Panc1 (cell line): ENCODE results near the gene POU2AF3. TPM values are rescaled to one million over a fixed set of nuclear protein-coding genes. Genes with fewer than 3 reads are reported as not detected.

ENCODE experiments used
- ATAC-seq: fragments of 200-7000 bp; cut with Tn5 transposase; 2 replicates; pipeline ENCODE4 v1.9.1; 2020; ENCODE audit warnings: mild to moderate bottlenecking, moderate library complexity
- BruUV-seq: library from RNA; stranded (reverse); fragments of 400-500 nt; replicated peaks from 2 replicates; lab custom pipeline; 2021; lab: Mats Ljungman, UMichigan
- CTCF ChIA-PET: fragments of 300-600 bp; sonication (Branson Sonifier 250); formaldehyde crosslinking; loops from one replicate; lab custom pipeline; 2022; ENCODE audit warnings: antibody characterized with exemption; lab: Charles Lee
- POLR2A ChIA-PET: fragments of 300-600 bp; sonication (Branson Sonifier 250); formaldehyde crosslinking; loops from one replicate; lab custom pipeline; 2022; ENCODE audit warnings: antibody characterized with exemption; lab: Charles Lee
- DNase-seq: peaks from one replicate; pipeline ENCODE4 v3.0.0-alpha.2; 2010; ENCODE audit warnings: low read depth, low spot score
- H3K27ac ChIP-seq: 2 replicates; pipeline ENCODE4 v1.5.1; 2011; ENCODE audit warnings: mild to moderate bottlenecking, low read length, inconsistent platforms
- H3K27me3 ChIP-seq: fragments of 200-500 bp; sonication (Bioruptor generic); 2 replicates; pipeline ENCODE4 v1.6.0; 2014; ENCODE audit warnings: low read length, inconsistent platforms; ENCODE audit not compliant: control insufficient read depth, insufficient read depth
- H3K36me3 ChIP-seq: fragments of 200-500 bp; sonication (Bioruptor generic); 2 replicates; pipeline ENCODE4 v1.5.1; 2014; ENCODE audit warnings: inconsistent platforms, mild to moderate bottlenecking, low read length, moderate library complexity; ENCODE audit not compliant: control insufficient read depth, insufficient read depth
- H3K4me1 ChIP-seq: 2 replicates; pipeline ENCODE4 v1.5.1; 2011; ENCODE audit warnings: inconsistent platforms, mild to moderate bottlenecking, low read length, moderate library complexity; ENCODE audit not compliant: control insufficient read depth, insufficient read depth
- H3K4me3 ChIP-seq, 2 experiments: 2 replicates each; pipeline ENCODE4 v1.5.1; 2011 to 2012; ENCODE audit warnings: low read depth in 2 of 2, low read length in 2 of 2, mild to moderate bottlenecking in 2 of 2, inconsistent platforms in 1 of 2, moderate library complexity in 1 of 2
- H3K9me3 ChIP-seq: fragments of 200-500 bp; sonication (Bioruptor generic); 2 replicates; pipeline ENCODE4 v1.5.1; 2014; ENCODE audit warnings: low read depth, mild to moderate bottlenecking, inconsistent platforms, low read length, moderate library complexity; ENCODE audit not compliant: control insufficient read depth, insufficient read depth
- POLR2AphosphoS5 ChIP-seq: IDR thresholded peaks from 2 replicates; pipeline ENCODE4 v1.6.1; 2012; ENCODE audit warnings: mild to moderate bottlenecking, low read depth, low read length, moderate library complexity
- SIN3A ChIP-seq: IDR thresholded peaks from 2 replicates; pipeline ENCODE4 v1.6.1; 2012; ENCODE audit warnings: low read depth, mild to moderate bottlenecking, low read length, moderate library complexity, borderline replicate concordance; ENCODE audit not compliant: insufficient read depth
- TCF7L2 ChIP-seq: IDR thresholded peaks from 2 replicates; pipeline ENCODE4 v1.6.1; 2011; ENCODE audit warnings: mild to moderate bottlenecking, low read depth, low read length, inconsistent platforms
- in situ Hi-C: cut with HindIII; loops from 2 replicates; pipeline ENCODE4 v1.10.0; 2016; ENCODE audit warnings: low sequenced_read_pairs, low pct_unique_long_range_greater_than_20kb
- intact Hi-C: fragments of 100-400 bp; cut with micrococcal nuclease; formaldehyde crosslinking; loops from one replicate; pipeline ENCODE4 v1.10.0; 2022; ENCODE audit not compliant: unreplicated experiment
- total RNA-seq: library from RNA; stranded (reverse); gene quantifications from one replicate; pipeline ENCODE4 v1.2.1, GENCODE V29; 2021; ENCODE audit not compliant: unreplicated experiment
- TF ChIP-seq, protein P1 (sequence below): fragments of 450-650 bp; IDR thresholded peaks from 2 replicates; pipeline ENCODE4 v1.5.1; 2017; ENCODE audit warnings: mild to moderate bottlenecking
- TF ChIP-seq, protein P2 (sequence below), 2 experiments: IDR thresholded peaks; 2 replicates each; pipeline ENCODE4 v1.6.1; 2011 to 2012; ENCODE audit warnings: low read depth in 2 of 2, control low read depth in 1 of 2, low read length in 1 of 2, mild to moderate bottlenecking in 1 of 2, moderate library complexity in 1 of 2; ENCODE audit not compliant: insufficient read depth in 1 of 2

Gene POU2AF3
- total RNA-seq, 1 experiment from 2014 or later = 0.64 TPM

GRCh38 chr11:111330234-111330893 is 32.0 kb downstream of the POU2AF3 start:
- DNase-seq (no peak), ATAC-seq (no peak)
- intact Hi-C loops = no loop called here
- Histone ChIP-seq H3K36me3 (no peaks in the 10 kb centered on the region), H3K27me3 (peaks cover 5% of the 10 kb centered on the region), H3K9me3 (no peaks in the 10 kb centered on the region), H3K4me3 (no peak overlapping the region), H3K4me1 (no peaks in the 10 kb centered on the region), H3K27ac (no peak overlapping the region)
- BruUV-seq = no TSS peak
- ChIA-PET CTCF (no interaction called here), POLR2A (no interaction called here)
- in situ Hi-C loops = no loop called here
- TF ChIP-seq TCF7L2 (no peak), POLR2AphosphoS5 (no peak), SIN3A (no peak)
- TF ChIP-seq, protein P1, sequence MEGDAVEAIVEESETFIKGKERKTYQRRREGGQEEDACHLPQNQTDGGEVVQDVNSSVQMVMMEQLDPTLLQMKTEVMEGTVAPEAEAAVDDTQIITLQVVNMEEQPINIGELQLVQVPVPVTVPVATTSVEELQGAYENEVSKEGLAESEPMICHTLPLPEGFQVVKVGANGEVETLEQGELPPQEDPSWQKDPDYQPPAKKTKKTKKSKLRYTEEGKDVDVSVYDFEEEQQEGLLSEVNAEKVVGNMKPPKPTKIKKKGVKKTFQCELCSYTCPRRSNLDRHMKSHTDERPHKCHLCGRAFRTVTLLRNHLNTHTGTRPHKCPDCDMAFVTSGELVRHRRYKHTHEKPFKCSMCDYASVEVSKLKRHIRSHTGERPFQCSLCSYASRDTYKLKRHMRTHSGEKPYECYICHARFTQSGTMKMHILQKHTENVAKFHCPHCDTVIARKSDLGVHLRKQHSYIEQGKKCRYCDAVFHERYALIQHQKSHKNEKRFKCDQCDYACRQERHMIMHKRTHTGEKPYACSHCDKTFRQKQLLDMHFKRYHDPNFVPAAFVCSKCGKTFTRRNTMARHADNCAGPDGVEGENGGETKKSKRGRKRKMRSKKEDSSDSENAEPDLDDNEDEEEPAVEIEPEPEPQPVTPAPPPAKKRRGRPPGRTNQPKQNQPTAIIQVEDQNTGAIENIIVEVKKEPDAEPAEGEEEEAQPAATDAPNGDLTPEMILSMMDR = no peak
- TF ChIP-seq, protein P2, sequence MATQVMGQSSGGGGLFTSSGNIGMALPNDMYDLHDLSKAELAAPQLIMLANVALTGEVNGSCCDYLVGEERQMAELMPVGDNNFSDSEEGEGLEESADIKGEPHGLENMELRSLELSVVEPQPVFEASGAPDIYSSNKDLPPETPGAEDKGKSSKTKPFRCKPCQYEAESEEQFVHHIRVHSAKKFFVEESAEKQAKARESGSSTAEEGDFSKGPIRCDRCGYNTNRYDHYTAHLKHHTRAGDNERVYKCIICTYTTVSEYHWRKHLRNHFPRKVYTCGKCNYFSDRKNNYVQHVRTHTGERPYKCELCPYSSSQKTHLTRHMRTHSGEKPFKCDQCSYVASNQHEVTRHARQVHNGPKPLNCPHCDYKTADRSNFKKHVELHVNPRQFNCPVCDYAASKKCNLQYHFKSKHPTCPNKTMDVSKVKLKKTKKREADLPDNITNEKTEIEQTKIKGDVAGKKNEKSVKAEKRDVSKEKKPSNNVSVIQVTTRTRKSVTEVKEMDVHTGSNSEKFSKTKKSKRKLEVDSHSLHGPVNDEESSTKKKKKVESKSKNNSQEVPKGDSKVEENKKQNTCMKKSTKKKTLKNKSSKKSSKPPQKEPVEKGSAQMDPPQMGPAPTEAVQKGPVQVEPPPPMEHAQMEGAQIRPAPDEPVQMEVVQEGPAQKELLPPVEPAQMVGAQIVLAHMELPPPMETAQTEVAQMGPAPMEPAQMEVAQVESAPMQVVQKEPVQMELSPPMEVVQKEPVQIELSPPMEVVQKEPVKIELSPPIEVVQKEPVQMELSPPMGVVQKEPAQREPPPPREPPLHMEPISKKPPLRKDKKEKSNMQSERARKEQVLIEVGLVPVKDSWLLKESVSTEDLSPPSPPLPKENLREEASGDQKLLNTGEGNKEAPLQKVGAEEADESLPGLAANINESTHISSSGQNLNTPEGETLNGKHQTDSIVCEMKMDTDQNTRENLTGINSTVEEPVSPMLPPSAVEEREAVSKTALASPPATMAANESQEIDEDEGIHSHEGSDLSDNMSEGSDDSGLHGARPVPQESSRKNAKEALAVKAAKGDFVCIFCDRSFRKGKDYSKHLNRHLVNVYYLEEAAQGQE (IDR thresholded peaks at IDR 0.05; ENCODE audit: insufficient read depth in 1 of 2, low read depth in 2 of 2, low read length in 1 of 2) = no peak

DNA sequence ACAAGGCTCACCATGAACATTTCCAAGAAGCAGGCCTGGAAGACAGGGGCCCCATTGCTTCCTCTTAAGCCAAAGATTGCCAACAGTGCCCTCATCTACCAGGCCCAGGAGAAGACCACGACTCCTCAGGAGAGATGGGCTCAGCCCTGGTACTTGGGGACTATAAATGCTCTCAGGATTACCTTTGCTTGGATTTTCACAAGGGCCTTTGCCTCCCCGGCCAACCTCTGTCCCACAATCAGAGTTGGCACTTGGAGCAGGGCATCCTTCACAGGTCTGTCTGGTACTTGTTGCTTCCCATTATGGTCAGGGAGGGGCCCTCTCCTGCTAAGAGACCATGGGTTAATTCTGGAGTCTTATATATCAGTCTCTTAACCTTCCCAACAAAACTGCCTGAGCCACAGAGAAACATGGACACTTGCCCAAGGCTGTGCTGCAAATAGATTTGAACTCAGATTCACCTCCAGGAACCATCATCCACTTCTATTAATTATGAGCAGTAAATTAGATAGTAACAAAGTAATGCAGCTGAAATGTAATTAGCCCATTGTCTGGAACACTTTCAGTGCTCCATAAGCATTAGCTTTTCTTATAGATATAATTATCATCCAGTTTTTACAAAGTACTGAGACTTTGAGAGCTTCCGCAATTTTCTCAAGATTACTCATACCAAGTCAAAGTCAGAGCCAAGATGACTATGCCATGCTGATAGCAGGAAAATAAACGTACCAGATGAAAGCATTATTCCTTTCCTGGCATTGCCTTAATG is 33.5 kb downstream of the POU2AF3 start:
- Histone ChIP-seq H3K36me3 (no peaks in the 10 kb centered on the region), H3K4me3 (no peak overlapping the region), H3K27me3 (peaks cover 3% of the 10 kb centered on the region; the same call in 1 of the 2 replicates), H3K4me1 (no peaks in the 10 kb centered on the region), H3K27ac (no peak overlapping the region), H3K9me3 (no peaks in the 10 kb centered on the region)
- ATAC-seq = no peak
- intact Hi-C loops (no loop called here), in situ Hi-C loops (no loop called here)
- CTCF ChIA-PET = no interaction called here
- POLR2A ChIA-PET = no interaction called here
- no peak for TF ChIP-seq TCF7L2
- TF ChIP-seq, protein P1 = no peak
- no peak for DNase-seq
- BruUV-seq = no TSS peak
